Stimulated activated CD8-positive, alpha-beta memory T cell treated with anti-CD3 and anti-CD28 coated beads, Interleukin-7, amount 100 ng/mL, for 24 hours (primary cell): ENCODE data around the gene BCAS3.

ENCODE experiments used
- DNase-seq: peaks from one replicate; pipeline ENCODE4 v3.0.0-alpha.2; 2020; ENCODE audit warnings: low read depth

BCAS3 gene

GRCh38 chr17:61366076-61366714, 688.5 kb downstream of the BCAS3 start:
- DNase-seq = no peak

DNA sequence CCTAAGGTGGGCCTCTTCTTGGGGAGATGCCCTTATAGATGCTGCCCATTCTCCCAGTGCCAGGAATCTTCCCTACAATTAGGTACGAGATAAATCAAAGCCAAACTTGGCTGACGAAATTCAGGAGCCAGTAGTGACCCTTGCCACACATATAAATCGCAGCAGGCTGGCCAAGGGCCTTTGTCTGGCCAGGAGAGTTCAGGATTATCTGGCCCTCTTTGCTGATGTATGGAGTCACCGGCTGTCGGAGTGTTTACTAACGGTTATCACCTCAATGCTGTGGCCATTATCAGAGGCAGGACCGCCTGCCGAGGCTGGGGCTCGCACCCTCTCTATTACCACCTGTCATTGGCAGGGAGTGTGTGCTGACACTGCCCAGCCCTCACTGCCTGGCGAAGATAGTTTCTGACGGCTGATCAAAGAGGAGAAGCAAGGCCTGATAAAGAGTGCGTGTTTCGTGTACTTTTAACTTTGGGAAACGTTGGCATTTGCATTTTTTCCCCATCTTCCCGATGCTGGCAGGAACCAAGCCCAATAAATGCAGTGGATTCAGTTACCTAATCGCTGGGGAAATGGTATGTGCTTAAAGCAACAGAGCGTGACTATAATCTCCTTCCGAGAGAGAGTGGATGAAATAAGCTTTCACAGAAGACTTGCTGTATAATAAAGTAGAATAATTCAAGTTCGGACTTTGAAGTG, 689.2 kb downstream of the BCAS3 start:
- no peak for DNase-seq

DNA sequence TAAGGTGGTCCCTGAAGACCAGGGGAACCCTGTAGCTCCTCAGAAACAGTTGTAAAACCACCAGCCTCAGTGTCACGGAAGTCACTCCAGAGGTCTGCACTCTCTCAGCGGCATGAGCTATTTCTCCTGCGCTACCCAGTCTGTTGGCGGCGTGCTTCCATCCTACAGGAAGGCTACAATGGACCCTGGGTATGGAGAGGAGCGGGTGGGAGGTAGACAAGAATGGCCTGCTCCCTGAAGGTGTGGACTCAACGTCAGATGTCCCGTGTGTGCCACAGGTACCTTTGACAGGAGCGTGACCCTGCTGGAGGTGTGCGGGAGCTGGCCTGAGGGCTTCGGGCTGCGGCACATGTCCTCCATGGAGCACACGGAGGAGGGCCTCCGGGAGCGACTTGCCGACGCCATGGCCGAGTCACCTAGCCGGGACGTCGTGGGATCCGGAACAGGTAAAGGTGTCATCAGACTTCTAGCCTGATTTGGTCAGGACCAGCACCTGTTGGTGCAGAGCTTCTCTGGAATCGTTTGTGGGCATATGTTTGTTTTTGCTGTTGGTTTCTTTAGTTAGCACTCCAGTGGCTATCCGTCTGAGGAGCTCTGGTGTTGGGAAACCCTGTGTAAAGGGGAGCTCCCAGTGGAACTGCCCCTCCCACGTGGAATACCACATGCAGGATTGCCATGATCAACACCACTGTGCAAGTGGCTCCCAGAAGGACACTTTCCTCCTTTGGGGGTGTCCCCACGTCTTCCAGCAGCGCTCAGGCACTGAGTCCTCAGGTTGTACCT, 690.6 kb downstream of the BCAS3 start:
- no peak for DNase-seq

GRCh38 chr17:61368832-61369450, 691.3 kb downstream of the BCAS3 start:
- no peak for DNase-seq

DNA sequence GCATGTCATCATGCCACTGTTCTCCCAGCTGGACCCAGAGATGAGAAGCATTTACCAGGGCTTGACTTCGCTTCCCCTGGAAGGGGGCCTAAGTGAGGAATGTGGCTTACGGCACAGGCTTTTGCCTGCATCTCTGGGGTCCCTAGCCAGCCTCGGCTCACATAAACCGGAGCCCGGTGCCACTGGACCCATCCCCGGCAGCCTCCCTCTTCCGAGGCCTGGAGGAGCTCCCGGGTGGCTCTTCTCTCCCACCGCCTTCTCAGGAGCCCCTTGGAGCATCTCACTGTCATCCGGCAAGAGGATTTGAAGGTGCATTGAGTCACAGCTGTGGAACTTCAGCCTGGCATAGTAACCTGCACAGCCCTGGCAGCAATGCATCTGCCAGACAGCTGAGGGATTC, 692.1 kb downstream of the BCAS3 start:
- DNase-seq = no peak

DNA sequence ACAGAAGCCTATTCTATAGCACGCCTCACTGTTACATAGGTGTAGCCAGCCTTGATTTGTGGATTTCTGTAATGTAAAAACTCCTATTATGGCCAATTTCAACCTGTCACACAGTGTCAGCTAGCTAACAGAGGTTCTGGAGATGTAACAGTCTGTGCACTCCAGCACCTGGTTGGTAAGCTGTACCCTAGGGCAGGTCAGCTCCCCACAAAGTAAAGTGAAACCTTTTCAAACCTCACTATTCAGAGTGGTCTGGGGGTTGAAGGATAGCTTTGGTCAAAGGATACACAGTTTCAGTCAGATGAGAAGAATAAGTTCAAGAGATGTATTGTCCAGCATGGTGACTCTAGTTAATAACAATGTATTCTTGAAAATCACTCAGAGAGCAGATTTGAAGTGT, 693.5 kb downstream of the BCAS3 start:
- no peak for DNase-seq

DNA sequence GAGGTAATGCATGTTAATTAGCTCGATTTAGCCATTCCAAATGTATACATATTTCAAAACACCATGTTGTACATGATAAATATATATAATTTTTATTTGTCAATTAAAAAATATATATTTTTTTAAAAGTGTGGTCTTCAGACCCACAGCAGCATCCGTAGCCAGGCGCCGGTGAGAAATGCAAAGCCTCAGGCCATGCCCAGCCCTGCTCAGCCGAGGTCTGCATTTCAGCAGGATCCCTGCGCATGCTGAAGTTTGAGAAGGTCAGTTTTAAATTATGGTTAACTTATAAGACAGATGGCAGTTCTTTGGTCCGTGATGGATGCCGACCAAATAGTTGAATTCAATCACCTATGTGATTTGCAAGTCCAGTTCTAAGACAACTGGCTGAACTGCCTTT, 694.0 kb downstream of the BCAS3 start:
- no peak for DNase-seq

DNA sequence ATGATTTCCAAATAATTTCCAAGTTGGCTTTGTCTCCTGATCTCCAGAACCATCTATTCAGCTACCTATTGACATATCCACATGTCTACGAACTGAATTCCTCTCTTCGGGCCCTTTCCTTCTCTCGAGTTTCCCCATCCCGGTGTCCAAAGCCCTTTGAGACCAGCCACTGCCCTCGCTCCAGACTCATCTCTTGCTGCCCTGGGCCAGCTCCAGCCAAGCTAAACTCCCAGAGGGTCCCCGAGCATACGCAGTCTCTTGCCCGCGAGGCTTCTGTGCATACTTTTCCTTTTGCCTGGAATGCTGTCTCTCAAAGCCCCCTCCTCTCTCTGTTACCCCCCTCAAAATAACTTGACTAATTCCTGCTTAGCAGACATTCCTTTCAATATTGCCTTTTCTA, 694.8 kb downstream of the BCAS3 start:
- no peak for DNase-seq

GRCh38 chr17:61376931-61377838, 699.5 kb downstream of the BCAS3 start:
- DNase-seq = no peak

DNA sequence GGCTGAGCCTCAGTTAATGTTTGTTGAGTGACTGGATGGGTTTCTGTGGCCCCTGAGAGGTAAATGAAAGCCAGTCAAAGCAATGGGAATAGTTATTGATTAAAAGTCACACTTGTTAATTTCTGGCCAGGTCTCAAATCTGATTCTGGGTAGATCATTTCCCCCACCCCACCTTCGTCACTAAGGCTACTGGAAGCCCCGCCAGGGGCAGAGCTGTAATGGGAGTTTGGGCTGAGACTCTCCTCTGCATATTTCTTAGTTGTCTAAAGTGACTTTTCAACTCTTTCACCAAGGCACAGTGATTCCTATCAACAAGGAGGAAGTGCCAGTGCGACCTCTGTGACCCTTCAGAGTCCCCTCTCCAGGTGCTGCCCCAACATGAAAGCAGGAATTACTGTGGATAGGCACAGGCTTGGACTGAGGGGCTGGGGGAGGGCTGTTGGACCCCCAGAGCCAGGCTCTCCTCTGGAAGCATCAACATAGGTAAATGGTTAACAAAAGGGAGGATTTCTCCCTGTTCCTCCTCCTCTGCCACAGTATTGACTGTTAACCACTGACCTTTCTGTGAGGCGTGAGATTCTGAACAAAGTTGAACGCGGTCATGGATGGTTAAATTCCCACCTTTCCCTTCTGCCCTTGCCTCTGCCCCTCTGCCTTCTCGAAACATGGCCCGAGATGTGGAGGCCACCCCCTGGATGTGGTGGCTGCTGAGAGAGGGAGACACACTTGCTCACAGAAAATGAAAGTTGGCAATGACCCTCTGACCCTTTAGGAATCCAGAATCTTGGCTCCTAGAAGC, 701.2 kb downstream of the BCAS3 start:
- DNase-seq = no peak

GRCh38 chr17:61379457-61380216, 702.0 kb downstream of the BCAS3 start:
- no peak for DNase-seq

DNA sequence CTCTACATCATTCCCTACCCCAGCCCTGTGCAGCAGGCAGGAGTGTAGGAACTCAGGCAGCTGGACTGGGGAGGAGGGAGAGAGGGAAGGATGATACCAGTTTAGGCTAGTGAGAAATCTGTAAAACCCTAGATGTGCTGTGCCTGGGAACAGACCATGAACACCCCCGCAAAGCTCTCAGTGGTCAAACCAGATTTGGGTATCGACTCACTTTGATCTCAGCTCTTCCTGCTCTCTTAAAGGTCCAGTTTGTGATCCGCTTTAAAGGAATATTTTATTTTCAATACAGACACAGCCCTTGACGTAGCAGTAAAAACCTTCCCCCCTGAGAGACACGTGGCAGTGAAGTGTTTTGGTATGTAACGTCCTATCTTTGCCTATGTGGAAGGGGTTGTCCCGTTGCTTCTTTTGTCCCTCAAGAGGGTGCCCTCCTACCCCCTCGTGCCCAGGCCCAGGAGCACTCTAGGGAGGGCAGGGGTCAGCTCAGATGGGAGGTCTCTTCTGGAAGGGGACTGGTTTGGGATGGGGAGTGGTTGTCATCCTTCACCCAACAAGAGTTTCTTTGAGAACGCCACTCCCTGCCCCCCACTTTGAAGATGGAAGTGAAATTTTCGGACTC, 702.7 kb downstream of the BCAS3 start:
- no peak for DNase-seq

DNA sequence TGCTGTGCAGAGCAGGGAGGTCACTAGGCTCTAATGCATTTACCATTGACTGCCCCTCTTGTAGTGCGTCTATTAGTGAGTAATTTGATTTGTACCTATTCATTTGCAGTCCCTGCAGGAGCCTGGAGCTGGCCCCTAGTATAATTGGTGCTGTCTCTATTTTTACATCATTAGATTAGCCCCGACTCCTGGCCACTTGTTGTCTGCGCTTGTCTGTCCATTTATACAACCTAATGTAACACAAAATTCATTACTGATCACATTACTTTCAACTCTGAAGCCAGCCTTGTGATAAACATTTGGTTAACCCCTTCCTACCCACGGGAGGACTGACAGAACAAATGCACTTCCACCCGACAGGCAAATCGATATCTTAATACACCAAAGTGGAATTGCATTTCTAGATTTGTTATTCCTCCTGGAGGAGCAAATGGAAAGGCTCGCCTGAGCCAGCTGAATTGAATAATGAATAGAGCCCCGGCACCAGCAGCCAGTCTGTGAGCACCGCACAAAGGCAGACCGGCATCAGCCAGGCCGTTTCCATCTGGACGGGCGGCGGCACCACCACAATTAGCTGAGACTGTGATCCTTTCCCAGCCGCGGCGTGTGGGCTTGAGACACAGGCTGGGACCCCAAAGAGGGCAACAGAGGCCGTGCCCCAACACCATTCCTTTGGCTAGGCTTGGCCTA, 703.3 kb downstream of the BCAS3 start:
- DNase-seq = no peak

GRCh38 chr17:61381537-61381936, 703.9 kb downstream of the BCAS3 start:
- DNase-seq = no peak

DNA sequence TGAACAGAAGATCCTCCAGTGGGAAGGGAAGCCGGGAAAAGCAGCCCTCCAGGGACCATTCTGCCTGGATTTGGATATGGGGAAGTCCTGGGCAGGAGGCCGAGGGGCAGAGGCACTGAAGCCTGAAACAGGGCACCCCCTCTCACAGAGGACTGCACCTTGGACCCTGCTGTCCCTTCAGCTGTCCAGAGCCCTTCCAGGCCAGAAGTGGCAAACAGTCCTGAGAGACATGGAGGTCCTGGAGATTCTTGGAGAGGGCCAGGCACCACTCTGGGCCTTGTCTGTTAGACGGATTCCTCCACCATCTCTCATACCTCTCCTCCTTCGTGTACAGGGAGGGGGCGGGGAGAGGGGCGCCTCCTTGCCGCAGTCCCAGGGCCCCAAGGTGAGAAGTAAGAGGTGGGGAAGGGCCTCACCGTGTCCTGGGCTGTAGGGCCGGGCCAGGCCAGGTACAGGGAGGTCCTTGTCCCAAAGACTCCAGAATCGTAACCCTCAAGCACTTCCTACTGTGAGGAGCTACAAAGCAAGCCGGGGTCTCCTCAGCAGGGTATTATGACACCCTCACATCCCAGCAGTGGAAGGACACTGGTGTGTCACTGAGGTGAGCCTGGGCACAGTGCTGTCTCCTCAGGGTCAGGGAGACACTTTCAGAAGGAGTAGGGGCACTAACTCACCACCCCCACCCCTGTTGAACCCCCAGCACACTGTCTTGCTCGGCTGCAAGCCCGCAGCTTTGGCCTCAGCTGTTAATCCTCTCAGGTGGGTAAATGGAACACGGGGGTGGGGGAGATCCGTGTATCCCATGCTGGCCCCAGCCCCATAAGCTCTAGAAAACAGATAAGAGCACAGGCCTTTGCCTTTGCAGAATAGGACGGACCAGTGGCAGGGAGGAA, 705.4 kb downstream of the BCAS3 start:
- DNase-seq = no peak

- no peak for DNase-seq
Observed at GRCh38 chr17:61383689-61384201, 706.1 kb downstream of the BCAS3 start.

DNA sequence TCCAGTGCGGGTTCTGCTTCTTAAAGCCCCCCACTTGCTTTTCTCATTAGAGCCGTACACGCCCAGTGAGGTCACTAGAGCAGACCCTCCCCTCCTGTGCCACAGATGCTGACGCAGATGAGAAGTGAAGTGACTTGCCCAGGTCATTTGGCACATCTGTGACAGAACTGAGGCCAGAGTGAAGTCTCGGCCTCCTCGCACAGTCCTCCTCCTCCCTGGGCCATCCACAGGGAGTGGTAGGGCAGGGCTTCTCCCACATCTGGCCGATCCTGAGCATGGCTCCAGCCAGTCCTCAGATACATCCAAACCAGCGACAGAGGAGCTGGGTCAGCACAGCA, 706.7 kb downstream of the BCAS3 start:
- DNase-seq = no peak
